NOMO-1 treated with DMSO at 0.1 percent for 48 hours (cell line): ENCODE results near the gene IQSEC2.

Experiments used
- DNase-seq: peaks from one replicate; lab custom pipeline; 2025; ENCODE audit not compliant: unreplicated experiment; lab: John Stamatoyannopoulos, UW

IQSEC2 gene

DNA sequence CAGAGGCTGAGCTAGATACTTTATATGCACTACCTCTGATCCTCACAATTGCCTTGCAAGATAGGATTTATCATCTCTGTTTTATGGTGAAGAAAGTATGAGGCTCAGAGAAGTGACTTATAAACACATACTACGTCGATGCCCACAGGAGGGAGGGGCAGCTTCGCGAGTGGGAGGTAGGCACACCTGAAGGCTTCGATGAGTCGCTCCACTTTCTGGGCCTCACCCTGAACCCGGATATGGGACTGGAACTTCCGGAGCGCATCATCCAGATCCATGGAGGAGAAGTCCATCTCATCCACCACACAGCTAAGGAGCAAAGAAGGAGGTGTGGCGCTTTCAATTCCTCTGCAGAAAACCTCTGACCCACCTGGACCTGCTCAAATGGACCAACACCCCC is 33.5 kb downstream of the IQSEC2 start:
- no peak for DNase-seq

DNA sequence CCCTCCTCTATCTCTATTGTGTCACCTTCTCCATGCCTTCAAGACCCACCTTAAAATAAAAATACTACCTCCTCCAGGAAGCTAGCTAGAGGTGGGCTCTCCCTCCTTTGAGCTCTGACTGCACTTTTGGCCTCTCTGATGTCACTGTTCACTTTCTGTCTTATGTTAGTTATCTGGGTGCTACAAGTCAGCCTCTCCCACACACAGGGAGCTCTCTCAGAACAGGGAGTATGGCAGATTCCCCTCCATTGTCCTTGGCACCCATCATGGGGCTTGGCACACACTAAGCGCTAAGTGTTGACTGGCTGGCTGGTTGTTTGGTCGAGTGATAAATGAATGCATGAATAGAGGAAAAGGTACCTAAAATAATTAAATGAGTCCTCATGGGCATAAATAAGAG is 35.2 kb downstream of the IQSEC2 start:
- no peak for DNase-seq

DNA sequence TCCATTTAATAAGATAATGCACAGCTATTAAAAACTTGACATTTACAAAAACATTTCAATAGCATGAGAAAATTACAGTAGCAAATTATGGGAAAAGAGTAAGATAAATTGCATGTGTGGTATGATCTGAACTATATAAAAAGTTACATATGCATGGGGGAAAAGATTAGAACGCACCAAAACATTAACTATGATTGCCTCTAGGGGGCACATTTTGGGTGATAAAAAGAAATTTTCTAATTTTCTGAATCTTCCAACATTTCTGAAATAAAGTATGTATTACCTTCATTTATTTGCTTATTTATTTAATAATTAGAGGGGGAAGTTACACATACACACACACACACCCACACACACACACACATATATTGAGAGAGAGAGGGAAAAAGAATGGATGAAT is 36.8 kb downstream of the IQSEC2 start:
- no peak for DNase-seq

DNA sequence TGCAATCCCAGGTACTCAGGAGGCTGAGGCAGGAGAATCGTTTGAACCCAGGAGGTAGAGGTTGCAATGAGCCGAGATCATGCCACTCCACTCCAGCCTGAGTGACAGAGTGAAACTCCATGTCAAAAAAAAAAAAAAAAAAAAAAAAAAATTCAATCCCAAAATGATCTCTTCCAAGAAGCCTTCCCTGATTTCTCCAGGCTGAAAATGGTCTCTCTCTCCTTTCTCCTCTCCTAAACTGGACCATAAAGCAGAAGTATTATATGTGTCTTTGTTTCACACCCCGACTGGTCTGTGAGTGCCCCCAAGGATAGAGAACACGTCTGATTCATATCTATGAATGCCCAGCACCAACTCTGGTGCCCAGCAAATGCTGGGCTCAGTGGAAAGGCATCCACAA is 39.1 kb downstream of the IQSEC2 start:
- DNase-seq, result no peak

DNA sequence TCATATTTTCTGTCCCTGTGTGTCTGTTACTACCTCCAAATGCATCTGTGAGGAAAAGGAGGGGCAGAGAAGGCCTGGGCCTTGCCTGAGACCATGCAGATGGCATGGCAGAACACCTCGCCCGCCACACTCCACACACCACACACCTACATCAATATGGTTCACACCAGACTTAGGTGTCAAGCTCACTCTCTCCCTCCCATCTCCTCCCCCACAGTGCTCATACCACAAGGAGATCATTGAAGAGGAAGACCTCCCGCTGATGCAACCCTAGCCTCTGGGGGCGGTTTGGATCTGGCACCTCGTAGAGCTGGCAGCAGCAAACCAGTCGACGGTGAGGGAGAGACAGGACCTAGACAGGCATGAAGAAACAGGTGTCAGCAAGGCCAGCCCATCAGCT is 39.8 kb downstream of the IQSEC2 start:
- DNase-seq, result no peak

DNA sequence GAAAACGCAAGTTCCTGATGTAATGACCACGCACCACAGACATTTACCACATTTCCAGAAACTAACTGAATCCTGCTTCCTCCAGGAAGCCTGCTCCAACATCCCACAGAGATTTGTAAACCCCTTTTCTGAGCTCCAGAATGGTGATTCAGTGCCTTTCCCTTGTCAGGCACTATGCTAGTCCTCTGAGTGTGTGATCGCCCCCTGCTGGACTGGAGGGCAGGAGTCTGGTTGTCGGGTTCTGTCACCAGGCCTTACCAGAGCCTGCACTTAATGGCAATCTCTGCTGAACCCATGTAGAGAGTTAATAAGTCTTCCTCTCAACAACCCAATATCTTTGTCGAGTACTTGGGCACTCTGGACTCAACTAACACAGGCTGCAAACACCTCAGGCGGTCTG is 41.9 kb downstream of the IQSEC2 start:
- no peak for DNase-seq

DNA sequence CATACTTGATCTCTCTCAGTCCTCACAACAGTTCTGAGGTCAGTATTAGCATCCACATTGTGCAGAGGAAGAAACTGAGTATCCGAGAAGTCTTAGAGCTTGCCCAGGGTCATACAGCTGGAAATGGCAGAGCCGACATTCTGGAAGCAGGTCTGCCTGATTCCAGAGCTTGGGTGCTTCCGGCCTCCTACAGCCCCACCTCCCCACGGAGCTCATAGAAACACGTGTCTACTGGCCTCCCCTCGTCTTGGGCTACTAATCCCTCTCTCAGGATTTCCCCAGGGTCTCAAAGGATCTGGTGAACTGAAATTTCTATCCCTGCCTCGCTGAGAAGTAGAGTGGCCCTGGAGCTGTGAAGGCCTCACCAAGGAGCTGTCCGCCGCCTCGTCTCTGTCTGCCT is 44.3 kb downstream of the IQSEC2 start:
- DNase-seq, result no peak

DNA sequence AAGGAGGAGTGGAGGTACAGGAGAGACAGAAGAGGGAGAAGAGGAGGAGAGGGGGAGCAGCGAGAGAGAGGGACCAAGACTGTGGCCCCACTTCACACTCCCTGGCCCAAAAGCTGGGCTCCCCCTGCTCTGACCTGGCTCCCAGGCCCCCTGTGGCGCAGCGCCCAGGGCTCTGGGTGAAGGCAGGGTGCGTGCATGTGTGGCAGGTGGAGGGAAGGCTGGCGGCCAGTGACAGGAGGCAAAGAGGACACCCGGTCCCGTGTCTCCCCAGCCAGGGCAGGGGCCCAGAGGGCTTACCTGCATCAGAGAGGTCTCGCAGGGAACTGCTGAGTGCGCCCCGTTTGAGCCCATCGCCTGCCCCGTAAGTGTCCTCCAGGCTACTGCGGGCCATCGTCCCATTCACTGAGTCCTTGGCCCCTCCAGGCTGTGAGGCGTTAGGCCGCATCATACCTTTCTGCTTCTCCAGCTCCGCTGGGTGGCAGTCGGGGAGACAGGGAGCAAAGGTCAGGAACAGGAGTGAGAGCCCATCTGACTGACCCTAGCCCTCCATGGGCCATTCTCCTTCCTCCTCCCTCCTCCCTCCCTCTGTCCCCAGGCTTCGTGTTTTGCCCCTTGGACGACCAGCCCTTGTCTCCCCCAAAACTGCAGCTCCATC is 45.2 kb downstream of the IQSEC2 start:
- no peak for DNase-seq

DNA sequence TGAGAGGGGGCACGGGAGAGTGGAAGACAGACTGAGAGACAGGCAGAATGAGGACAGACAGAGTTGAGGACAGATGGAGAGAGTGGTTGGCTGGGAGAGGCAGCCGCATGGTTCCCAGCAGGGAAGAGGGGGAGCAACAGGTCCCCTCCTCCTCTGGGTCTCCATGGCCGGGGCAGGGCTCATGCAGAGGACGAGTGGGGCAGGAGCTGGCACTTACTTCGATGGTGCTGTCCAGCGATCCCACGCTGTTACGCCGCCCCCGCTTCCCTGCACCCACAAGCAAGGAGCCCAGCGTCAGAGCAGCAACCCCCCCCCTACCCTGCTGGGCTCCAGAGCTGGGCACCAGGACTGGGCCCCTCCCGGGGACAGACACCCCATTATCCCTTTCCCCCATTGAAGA is 45.8 kb downstream of the IQSEC2 start:
- no peak for DNase-seq

DNA sequence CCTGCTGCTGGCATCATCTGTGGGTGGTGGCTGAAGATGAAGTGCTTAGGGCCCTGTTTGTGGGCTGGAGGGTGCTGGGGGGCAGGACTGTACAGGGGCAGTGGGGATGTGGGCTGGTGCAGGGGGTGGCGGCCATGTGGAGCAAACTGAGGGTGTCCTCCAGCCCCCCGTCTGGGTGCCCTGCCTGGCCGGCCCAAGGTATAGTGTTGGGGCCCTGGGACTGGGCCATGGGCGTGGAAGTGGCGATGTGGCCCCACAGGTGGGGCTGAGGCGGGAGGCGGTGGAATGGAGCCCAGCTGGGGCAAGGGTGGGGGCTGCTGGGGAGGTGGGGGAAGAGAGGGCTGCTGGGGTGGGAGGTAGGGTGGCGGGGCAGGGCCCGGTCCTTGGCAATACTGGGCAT is 46.9 kb downstream of the IQSEC2 start:
- no peak for DNase-seq

DNA sequence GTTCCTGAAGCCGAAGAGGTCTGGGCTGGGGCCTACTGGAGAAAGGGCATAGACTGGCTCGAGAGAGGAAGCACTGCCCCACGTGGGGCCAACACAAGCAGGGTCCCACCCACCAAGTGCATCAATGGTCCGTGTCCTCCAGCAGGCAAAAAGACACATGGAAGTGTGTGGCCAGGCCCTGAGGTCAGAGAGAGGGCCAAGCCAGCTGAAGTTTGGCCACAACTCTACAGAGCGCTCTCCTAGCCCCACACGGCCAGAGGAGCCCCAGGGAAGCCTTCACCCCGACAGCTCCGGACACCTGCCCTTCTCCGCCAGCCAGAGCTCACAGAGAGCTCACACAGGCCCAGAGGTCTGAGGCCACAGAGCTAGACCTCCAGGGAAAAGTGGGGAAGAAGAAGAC is 47.8 kb downstream of the IQSEC2 start:
- no peak for DNase-seq

DNA sequence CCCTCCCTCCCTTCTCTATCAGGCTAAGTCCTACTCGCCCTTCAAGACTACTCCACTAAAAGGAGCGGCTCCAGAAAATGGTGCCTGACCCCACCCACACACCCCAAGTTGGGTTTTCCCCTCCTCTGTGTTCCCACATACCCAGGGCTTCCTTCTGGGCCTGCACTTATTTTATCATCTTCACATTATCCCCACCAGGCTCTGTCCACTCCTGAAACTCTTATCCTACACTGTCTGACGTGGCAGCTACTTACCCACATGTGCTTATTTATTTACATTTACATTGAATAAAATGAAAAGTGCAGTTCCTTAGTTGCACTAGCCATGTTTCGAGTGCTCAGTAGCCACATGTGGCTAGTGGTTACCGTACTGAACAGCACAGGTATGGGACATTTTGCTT is 51.3 kb downstream of the IQSEC2 start:
- no peak for DNase-seq

DNA sequence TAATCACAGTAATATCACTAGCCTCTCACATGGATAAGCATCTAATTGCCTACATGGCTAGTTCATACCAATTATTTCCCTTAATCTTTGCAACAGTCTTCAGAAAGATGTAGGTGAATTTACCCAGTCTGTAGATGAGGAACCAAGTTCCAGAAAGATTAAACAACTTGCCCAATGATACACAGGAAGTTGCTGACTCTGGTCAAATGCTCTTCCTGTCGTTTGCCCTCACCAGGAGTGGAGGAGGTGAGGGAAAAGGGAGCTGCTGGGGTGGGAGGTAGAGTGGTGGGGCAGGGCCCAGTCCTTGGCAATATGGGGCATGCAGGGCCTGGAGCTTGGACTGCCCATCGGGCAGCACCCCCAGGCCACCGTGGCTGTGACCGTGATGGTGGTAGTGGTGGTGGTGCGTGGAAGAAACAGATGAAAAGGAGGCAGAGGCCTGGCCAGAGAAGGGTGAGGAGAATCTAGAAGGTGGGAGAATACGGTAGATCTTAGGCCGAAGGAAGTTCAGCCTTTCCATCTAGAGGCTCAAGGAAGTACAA is 54.1 kb downstream of the IQSEC2 start:
- DNase-seq, result peak; percentile 14

DNA sequence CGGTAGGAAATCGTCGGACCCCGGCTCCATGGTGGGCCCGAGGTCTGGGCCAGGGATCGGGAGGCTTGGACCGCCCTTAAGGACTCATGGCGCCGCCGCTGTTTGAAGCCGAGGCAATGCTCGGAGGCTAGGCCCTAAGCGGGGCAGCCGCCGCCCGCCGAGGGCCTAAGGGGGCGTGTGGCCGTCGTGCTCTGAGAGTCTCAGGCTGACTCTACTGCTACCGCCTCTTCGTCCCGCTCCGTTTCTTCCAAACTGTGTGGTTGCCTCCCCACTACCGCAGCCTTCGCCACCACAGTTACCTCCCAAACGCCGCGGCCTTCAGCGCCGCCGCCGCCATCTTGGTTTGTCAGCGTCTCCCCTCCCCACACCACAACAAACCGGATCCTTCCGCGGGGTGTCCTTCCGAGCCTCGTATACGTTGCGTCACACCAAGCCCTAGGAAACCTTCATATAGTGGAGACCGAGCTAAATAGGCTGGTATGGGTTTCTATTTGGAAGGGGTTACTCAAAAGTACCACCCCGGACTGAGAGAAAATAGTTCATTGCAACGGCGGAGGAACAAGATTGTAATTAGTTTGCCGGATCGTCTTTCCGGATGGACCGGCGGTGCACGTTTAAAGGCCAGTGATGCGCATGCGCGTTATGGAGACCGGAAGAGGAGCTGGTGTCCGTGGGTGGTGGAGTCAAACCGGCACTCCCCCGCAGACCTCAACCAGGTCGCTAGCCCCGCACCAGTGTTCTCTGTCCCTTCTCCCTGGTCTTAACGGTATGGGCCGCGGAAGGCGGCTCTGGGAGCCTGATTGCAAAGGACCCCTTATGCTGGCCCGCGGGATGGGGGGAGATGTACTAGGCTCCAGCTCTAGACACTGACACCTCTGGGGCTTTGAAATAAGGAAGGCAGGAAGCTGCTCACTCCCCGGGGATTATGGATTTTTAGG is 56.3 kb downstream of the IQSEC2 start, which contains the start of gene KDM5C:
Gene KDM5C, minus strand, starts transcription at position 348 of the 938 bp plus-strand sequence. Its CDS starts 318 bp downstream, at position 30.
- DNase-seq, result peak; percentile 86

DNA sequence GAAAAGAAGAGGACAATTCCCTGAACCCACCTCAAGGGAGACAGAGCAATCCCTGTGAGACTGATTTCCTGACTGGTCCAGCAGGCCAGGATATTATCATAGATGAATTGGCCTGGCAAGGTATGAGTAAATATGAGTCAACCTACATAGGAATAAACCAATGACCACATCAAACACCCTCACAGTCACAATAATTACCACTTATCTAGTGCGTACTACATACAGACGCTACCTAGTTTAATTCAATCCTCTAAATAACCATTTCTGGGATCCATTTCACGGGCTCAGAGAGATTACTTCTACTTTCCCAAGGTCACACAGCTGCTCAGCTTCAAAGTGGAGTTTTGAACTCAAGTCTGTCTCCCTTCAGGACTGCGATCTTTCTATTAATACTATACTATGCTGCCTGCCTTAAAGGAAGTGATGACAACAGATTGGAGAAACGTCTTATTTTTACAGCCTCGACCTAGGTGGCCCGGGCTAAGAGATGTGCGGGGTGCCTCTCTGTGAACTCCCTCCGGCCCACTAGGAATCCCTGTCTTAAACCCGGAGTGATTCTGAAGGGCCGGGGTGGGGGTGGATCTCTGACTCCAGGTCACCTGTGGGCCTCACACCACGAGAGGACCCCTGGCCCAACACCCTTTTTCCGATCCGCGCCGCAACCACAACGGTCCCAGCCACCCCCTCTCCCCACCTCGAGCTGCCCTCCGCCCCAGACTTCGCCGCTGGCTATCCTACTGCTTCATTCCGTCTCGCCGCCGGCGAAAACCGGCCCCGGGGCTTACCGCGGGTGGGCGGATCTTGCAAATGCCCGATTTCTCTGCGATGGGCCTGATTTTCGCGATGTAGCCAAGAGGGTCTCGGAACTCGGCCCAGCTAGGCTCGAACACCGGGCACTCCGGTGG is 57.2 kb downstream of the IQSEC2 start:
- DNase-seq, result no peak

DNA sequence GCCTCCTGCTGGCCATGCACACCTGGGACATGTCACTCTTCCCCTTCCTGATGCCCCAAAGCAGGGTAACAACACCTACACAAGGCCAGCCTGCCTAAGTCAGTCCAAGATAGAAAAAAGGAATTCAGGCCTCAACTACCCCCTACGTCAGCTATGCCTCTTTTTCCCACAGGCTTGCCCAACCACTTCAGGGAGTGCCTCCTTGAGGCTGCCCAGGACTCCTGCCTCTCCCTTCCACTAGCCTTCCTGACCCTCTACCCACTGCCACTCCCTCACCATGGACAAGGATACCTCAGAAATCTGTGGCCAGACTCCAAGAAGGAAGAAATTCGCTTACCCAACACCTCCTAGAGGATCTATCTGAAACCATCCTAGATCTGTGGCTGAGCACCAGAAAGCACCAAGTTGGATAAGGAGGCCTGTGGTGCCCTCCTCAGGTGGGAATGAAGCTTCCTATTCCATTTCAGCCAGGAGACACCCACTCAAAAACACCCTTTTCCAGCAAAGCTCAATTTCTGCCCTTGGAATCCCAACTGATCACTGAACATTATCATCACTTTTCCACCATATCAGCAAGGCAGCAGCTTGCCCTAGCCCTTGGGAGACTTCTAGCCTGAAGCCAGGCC is 58.2 kb downstream of the IQSEC2 start:
- no peak for DNase-seq
